Activated CD4-positive, alpha-beta memory T cell treated with anti-CD3 and anti-CD28 coated beads, Interleukin-2, amount 10 ng/mL, durations not matched to agents 7 days and 5 days (primary cell): ENCODE data around the gene MMP23B. TPM values are rescaled to one million over a fixed set of nuclear protein-coding genes. Genes with fewer than 3 reads are reported as not detected.
"Not testable (repeated sequence)": the region's sequence is repeated elsewhere in the genome, so short reads cannot be mapped to it uniquely, and the experiment has no call there.

Source experiments
- CTCF ChIA-PET: fragments of 350-600 bp; sonication (Branson Sonifier 250); formaldehyde crosslinking; loops from one replicate; lab custom pipeline; 2021; ENCODE audit warnings: antibody characterized with exemption, inconsistent platforms; lab: Charles Lee
- POLR2A ChIA-PET: fragments of 350-600 bp; sonication (Branson Sonifier 250); formaldehyde crosslinking; loops from one replicate; lab custom pipeline; 2021; ENCODE audit warnings: antibody characterized with exemption; lab: Charles Lee
- DNase-seq: peaks from one replicate; pipeline ENCODE4 v3.0.0-alpha.2; 2020
- H3K27ac Mint-ChIP-seq: one replicate; pipeline ENCODE4 v1.8.0; 2021; ENCODE audit warnings: mild to moderate bottlenecking, mixed read lengths
- H3K27me3 Mint-ChIP-seq: one replicate; pipeline ENCODE4 v1.8.0; 2021; ENCODE audit warnings: mixed read lengths
- H3K36me3 Mint-ChIP-seq: one replicate; pipeline ENCODE4 v1.8.0; 2021; ENCODE audit warnings: low read depth, mixed read lengths
- H3K4me1 Mint-ChIP-seq: one replicate; pipeline ENCODE4 v1.8.0; 2021; ENCODE audit warnings: mixed read lengths
- H3K4me3 Mint-ChIP-seq: one replicate; pipeline ENCODE4 v1.8.0; 2021; ENCODE audit warnings: mild to moderate bottlenecking, mixed read lengths
- H3K9me3 Mint-ChIP-seq: one replicate; pipeline ENCODE4 v1.8.0; 2021; ENCODE audit warnings: mixed read lengths
- total RNA-seq, 2 experiments: library from RNA; stranded (reverse); gene quantifications; one replicate each; pipeline ENCODE4 v1.2.3, GENCODE V29; 2021

Gene MMP23B
- total RNA-seq, 2 experiments from 2014 or later, result 0.63 to 2.4 TPM

DNA sequence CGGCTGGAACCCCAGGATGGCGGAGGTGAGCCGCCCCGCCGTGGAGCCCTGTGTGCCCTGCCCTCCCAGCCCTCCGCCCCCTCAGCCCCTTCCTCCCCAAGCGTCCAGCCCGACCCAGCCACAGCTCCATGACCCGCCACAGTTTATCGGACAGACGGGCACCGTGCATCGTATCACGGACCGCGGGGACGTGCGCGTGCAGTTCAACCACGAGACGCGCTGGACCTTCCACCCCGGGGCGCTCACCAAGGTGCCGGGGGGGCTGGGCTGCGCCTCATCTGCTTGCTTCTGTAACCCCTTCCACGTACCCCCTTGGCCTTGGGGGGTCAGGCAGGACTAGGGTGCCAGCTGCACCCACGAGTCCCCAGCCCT, 6.6 kb upstream of the MMP23B start:
- no peak for DNase-seq
- Mint-ChIP-seq H3K36me3 (peaks cover 3% of the 10 kb centered on the region), H3K27me3 (peaks cover 2% of the 10 kb centered on the region), H3K4me3 (no peak overlapping the region), H3K9me3 (no peaks in the 10 kb centered on the region), H3K27ac (no peak overlapping the region), H3K4me1 (peaks cover 3% of the 10 kb centered on the region)
- ChIA-PET POLR2A (interaction anchor here (1.4 to 1.8 kb wide), 2 partner anchors 10 to 49 kb away, joined by 3 to 8 read pairs; partner anchors contain the start of gene MIB2), CTCF (no interaction called here)

DNA sequence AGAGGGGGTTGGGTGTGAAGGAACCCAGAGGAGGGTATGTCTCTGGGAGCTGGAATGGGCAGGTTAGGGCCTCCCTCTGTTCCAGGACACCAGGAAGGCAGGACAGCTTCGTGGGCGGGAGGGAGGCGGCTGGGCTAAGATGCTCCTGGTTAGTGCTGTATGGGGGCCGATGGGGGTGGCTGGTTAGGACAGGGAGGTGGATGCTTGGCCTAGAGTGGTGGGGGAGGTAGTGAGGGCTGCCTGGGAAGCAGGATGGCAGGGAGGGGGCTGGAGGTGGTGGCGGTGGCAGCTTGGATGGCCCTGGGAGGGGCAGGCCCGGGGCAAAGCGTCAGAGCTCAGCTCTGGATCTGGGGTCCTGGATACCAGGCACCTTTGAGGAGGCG, 6.2 kb upstream of the MMP23B start:
- peaks cover 3% of the 10 kb centered on the region for H3K27me3 Mint-ChIP-seq
- CTCF ChIA-PET, result no interaction called here
- no peak for DNase-seq
- H3K36me3 Mint-ChIP-seq, result peaks cover 3% of the 10 kb centered on the region
- no peak overlapping the region for H3K4me3 Mint-ChIP-seq
- H3K9me3 Mint-ChIP-seq, result no peaks in the 10 kb centered on the region
- H3K27ac Mint-ChIP-seq, result no peak overlapping the region
- H3K4me1 Mint-ChIP-seq, result peaks cover 3% of the 10 kb centered on the region
- POLR2A ChIA-PET, result interaction anchor here (1.4 to 1.8 kb wide), 2 partner anchors 10 to 49 kb away, joined by 3 to 8 read pairs; partner anchors contain the start of gene MIB2

DNA sequence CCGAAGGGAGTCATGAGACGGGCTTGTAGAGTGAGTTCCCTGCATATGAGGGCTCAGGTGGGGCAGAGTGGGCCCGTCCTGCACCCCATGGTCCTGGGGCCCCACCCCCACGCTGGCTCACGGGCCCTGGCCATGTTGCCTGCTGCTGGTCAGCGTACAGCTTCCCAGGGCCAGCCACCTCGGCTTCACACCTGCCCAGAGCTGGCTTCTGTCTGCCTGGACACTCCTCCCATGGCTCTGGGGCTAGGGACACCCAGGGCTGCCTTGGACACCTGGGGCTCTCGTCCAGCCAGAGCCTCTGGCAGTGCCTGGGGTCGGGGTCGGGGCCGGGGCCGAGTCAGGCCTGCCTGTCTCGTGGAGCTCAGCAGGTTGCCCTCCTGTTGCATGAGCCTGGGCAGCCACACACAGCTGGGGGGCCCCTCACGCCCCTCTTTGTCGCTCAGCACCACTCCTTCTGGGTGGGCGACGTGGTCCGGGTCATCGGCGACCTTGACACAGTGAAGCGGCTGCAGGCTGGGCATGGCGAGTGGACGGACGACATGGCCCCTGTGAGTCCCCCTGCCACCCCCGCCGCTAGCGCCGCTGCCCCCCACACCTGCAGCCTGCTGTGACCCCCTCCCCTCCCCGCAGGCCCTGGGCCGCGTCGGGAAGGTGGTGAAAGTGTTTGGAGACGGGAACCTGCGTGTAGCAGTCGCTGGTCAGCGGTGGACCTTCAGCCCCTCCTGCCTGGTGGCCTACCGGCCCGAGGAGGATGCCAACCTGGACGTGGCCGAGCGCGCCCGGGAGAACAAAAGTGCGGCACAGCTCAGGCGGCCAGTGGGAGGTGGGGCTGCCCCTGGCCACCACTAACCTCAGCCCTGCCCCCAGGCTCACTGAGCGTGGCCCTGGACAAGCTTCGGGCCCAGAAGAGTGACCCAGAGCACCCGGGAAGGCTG, 5.5 kb upstream of the MMP23B start:
- no peak overlapping the region for H3K27ac Mint-ChIP-seq
- no peaks in the 10 kb centered on the region for H3K9me3 Mint-ChIP-seq
- CTCF ChIA-PET, result no interaction called here
- H3K36me3 Mint-ChIP-seq, result peaks cover 3% of the 10 kb centered on the region
- H3K4me3 Mint-ChIP-seq, result no peak overlapping the region
- H3K4me1 Mint-ChIP-seq, result peaks cover 3% of the 10 kb centered on the region
- POLR2A ChIA-PET, result interaction anchor here (1.4 to 1.8 kb wide), 2 partner anchors 11 to 50 kb away, joined by 3 to 8 read pairs; partner anchors contain the start of gene MIB2
- no peak for DNase-seq
- peaks cover 3% of the 10 kb centered on the region for H3K27me3 Mint-ChIP-seq

DNA sequence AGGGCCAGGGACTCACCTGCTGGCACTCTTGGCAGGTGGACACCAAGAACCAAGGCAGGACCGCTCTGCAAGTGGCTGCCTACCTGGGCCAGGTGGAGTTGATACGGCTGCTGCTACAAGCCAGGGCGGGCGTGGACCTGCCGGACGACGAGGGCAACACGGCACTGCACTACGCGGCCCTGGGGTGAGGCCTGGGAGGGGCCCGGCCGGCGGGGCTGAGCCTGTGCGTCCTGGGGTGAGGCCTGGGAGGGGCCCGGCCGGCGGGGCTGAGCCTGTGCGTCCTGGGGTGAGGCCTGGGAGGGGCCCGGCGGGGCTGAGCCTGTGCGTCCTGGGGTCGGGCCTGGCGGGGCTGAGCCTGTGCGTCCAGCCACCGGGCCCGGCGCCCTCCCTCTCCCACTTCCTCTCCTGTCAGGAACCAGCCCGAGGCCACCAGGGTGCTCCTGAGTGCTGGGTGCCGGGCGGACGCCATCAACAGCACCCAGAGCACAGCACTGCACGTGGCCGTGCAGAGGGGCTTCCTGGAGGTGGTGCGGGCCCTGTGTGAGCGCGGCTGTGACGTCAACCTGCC, 4.6 kb upstream of the MMP23B start:
- no peaks in the 10 kb centered on the region for H3K9me3 Mint-ChIP-seq
- peaks cover 3% of the 10 kb centered on the region for H3K36me3 Mint-ChIP-seq
- ChIA-PET CTCF (no interaction called here), POLR2A (interaction anchor here (1.8 kb wide), 1 partner anchor 12 kb away, joined by 8 read pairs; the partner anchor contains the start of gene MIB2)
- peaks cover 5% of the 10 kb centered on the region for H3K4me1 Mint-ChIP-seq
- H3K27me3 Mint-ChIP-seq, result peaks cover 4% of the 10 kb centered on the region
- no peak overlapping the region for H3K27ac Mint-ChIP-seq
- DNase-seq, result no peak
- H3K4me3 Mint-ChIP-seq, result no peak overlapping the region

DNA sequence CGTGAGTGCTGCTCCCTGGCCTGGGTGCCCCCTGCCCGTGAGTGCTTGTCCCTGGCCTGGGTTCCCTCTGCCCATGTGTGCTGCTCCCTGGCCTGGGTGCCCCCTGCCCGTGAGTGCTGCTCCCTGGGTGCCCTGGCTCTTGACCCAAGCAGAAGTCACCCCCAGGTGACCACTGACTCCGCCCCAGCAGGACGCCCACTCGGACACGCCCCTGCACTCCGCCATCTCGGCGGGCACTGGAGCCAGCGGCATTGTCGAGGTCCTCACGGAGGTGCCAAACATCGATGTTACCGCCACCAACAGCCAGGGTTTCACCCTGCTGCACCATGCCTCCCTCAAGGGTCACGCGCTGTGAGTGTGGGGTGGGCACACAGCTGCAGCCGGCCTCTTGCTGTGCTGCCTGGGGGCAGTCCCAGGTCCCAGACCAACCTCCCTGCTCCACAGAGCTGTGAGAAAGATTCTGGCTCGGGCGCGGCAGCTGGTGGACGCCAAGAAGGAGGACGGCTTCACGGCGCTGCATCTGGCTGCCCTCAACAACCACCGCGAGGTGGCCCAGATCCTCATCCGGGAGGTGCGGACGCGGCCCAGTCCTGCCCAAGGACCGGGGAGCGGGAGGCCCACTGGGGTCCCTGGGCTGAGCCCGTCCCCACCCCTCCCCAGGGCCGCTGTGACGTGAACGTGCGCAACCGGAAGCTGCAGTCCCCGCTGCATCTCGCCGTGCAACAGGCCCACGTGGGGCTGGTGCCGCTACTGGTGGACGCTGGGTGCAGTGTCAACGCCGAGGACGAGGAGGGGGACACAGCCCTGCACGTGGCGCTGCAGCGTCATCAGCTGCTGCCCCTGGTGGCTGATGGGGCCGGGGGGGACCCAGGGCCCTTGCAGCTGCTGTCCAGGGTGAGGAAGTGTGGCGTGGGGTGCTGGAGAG, 3.9 kb upstream of the MMP23B start:
- H3K27ac Mint-ChIP-seq, result no peak overlapping the region
- ChIA-PET POLR2A (interaction anchor here (1.0 to 3.8 kb wide), 4 partner anchors 7 to 24 kb away, joined by 3 to 42 read pairs (median 7); partner anchors contain the start of gene MIB2), CTCF (no interaction called here)
- H3K4me1 Mint-ChIP-seq, result peaks cover 5% of the 10 kb centered on the region
- H3K36me3 Mint-ChIP-seq, result peaks cover 3% of the 10 kb centered on the region
- DNase-seq, result no peak
- H3K9me3 Mint-ChIP-seq, result no peaks in the 10 kb centered on the region
- peak overlapping the region; percentile 35 for H3K4me3 Mint-ChIP-seq
- H3K27me3 Mint-ChIP-seq, result peaks cover 4% of the 10 kb centered on the region

DNA sequence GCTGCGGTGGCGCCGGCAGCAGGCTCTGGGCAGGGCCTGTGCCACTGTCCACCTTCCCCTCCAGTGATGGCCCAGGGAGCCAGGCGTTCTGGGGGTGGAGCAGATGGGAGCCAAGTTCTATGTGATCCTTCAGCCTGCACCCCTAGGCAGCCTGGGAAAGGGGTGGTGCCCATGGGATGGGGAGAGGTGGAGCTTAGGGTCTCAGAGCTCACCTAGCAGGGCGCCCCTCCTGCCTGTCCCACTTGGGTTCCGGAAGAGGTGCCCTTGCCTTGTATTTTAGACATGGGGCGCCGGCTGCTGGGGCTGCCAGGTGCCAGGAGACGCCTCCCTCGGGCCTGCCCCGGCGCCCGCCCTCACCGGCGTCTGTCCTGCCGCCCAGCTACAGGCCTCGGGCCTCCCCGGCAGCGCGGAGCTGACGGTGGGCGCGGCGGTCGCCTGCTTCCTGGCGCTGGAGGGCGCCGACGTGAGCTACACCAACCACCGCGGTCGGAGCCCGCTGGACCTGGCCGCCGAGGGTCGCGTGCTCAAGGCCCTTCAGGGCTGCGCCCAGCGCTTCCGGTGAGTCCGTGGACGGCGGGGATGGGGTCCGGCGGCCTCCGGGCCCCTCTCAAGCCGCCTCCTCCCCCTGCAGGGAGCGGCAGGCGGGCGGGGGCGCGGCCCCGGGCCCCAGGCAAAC, 3.1 kb upstream of the MMP23B start:
- H3K4me1 Mint-ChIP-seq, result peaks cover 5% of the 10 kb centered on the region
- ChIA-PET CTCF (no interaction called here), POLR2A (interaction anchor here (0.8 to 3.8 kb wide), 6 partner anchors 8 to 26 kb away, joined by 3 to 42 read pairs (median 5); partner anchors contain the start of gene MIB2)
- H3K36me3 Mint-ChIP-seq, result peaks cover 3% of the 10 kb centered on the region
- peak overlapping the region; percentile 35 for H3K4me3 Mint-ChIP-seq
- DNase-seq, result peak; percentile 38
- H3K9me3 Mint-ChIP-seq, result no peaks in the 10 kb centered on the region
- H3K27ac Mint-ChIP-seq, result no peak overlapping the region
- peaks cover 4% of the 10 kb centered on the region for H3K27me3 Mint-ChIP-seq

DNA sequence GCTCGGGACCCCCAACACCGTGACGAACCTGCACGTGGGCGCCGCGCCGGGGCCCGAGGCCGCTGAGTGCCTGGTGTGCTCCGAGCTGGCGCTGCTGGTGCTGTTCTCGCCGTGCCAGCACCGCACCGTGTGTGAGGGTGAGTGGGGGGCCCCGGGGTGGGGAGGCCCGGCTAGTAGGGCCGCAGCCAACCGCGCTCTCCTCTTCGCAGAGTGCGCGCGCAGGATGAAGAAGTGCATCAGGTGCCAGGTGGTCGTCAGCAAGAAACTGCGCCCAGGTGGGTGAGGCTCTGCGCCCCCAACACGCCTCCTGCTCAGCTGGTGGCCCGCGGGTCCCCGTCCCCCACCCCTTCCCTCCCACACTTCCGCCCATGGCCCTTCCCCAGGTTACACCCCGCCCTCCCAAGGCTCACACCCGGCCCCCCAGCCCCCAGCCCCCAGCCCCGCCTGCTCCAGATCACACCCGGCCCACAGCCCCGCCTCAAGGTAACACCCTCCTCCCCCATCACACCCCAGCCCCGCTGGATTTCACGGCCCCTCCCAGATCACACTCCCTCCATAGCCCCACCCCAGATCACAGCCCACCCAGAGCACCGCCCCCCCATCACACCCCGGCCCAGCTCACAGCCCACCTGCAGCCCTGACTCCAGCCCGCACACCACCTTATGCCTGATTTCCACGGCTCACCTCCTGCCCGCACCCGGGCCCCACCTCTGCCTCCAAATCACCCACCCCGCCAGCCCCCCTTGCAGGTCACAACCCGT, 2.4 kb upstream of the MMP23B start:
- ChIA-PET CTCF (interaction anchor here (0.6 kb wide), 1 partner anchor 130 kb away, joined by 4 read pairs; no protein-coding TSS in a partner anchor), POLR2A (interaction anchor here (0.8 to 3.8 kb wide), 8 partner anchors 8 to 150 kb away, joined by 3 to 42 read pairs (median 4); partner anchors contain the start of gene MIB2)
- Mint-ChIP-seq H3K9me3 (no peaks in the 10 kb centered on the region), H3K4me3 (peak overlapping the region; percentile 47), H3K27ac (peak overlapping the region; percentile 26), H3K4me1 (peaks cover 5% of the 10 kb centered on the region), H3K36me3 (peaks cover 3% of the 10 kb centered on the region), H3K27me3 (peaks cover 4% of the 10 kb centered on the region)
- peak; percentile 62 for DNase-seq

DNA sequence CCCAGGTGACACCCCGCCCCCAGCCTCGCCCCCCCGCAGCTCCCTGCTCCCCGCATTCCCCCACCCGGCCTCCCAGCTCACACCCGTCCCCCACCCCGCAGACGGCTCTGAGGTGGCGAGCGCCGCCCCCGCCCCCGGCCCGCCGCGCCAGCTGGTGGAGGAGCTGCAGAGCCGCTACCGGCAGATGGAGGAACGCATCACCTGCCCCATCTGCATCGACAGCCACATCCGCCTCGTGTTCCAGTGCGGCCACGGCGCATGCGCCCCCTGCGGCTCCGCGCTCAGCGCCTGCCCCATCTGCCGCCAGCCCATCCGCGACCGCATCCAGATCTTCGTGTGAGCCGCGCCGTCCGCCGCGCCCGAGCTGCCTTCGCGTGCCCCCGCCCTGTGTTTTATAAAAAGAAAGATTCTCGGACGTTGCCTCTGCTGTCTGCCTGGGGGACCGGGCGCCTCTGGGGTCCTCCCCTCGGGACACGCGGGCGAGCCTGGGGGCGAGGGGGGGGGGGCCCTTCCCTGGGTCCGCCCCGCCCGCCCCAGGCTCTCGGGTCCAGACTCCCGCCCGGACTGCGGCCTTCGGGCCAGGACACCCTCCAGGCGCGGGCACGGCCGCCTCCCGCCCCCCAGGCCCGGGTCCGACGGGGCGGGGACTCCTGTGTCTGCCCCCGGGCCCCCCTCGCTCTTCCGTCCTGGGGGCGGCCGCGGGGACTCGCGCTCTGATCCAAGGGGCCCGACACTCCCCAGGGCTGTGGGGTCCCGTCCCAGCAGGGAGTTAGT, 1.6 kb upstream of the MMP23B start:
- H3K9me3 Mint-ChIP-seq, result no peaks in the 10 kb centered on the region
- peak; percentile 95 for DNase-seq
- peak overlapping the region; percentile 79 for H3K4me3 Mint-ChIP-seq
- ChIA-PET POLR2A (interaction anchor here (0.6 to 3.8 kb wide), 9 partner anchors 9 to 149 kb away, joined by 3 to 42 read pairs (median 4); partner anchors contain the start of genes CDK11A and MIB2), CTCF (no interaction called here)
- H3K4me1 Mint-ChIP-seq, result peaks cover 5% of the 10 kb centered on the region
- H3K36me3 Mint-ChIP-seq, result peaks cover 3% of the 10 kb centered on the region
- H3K27me3 Mint-ChIP-seq, result peaks cover 4% of the 10 kb centered on the region
- peak overlapping the region; percentile 83 for H3K27ac Mint-ChIP-seq

DNA sequence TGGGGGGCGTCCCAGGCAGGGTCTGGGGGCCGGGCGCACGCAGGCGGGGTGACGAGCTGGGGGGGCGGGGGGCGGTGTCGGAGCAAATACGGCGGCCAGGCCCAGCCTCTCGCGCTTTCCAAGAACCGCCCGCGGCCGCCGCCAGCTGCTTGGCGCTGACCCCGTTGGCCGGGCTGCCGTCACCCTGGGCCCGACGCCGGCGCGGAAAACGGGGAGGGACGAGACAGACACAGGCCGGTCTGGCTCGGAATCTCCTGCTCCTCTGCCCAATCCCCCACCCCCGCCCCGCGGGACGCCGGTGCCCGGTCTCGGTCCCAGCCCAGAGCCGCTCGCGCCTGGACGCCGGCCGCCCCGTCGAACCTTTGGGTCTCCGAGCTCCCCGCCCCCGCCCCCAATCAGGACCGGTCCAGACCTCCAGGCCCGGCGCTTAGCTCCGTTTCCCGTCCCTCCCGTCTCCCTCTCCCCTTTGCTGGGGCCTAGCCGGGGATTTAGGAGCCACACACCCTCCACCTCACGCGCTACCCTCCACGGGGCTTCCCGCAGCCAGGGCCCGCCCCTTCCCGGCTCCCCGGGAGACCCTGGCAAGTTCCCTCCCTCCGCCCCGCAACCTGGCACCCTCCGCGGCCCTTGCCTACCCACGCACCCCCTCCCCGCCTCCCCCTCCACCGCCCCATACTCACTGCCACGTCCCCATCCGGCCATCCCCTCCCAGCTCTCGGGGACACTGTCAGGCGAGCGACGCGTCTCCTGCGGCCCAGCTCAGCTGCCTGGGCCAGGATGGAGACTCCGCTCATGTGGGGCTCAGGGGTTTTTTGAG, 800 bp upstream of the MMP23B start:
- Mint-ChIP-seq H3K36me3 (peaks cover 3% of the 10 kb centered on the region), H3K4me1 (peaks cover 5% of the 10 kb centered on the region), H3K4me3 (no peak overlapping the region), H3K27ac (no peak overlapping the region), H3K27me3 (peaks cover 4% of the 10 kb centered on the region), H3K9me3 (no peaks in the 10 kb centered on the region)
- no peak for DNase-seq
- CTCF ChIA-PET, result no interaction called here
- POLR2A ChIA-PET, result interaction anchor here (0.6 to 3.8 kb wide), 6 partner anchors 17 to 148 kb away, joined by 3 to 42 read pairs (median 3); partner anchors contain the start of genes CDK11A and MIB2

DNA sequence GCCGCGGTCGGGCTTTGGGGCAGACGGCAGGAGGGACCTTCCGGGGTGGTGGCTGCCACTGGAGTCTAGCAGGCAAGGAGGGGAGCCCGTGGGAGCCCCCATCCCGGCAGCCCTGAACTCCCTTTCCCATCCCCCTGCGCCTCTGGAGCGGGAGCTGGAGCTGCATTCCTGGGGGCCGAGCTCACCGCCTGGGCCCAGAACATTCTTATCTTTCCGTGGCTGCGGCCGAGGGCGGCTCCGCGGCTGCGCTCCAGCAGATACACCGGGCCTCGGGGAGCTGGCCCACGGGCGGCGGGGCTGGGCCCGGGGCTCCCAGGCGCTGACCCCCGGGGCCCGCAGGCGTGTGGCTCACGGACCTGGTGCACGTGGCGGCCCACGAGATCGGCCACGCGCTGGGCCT, 1.4 kb downstream of the MMP23B start:
- H3K27ac Mint-ChIP-seq, CTCF ChIA-PET: not testable (repeated sequence)

More for the DNA sequence above, 1.4 kb downstream of the MMP23B start:
- POLR2A ChIA-PET, H3K36me3 Mint-ChIP-seq, H3K9me3 Mint-ChIP-seq, H3K27me3 Mint-ChIP-seq, H3K4me3 Mint-ChIP-seq, H3K4me1 Mint-ChIP-seq, DNase-seq: not testable (repeated sequence)
